ENCODE data around the gene GNAT1.

Gene GNAT1

DNA sequence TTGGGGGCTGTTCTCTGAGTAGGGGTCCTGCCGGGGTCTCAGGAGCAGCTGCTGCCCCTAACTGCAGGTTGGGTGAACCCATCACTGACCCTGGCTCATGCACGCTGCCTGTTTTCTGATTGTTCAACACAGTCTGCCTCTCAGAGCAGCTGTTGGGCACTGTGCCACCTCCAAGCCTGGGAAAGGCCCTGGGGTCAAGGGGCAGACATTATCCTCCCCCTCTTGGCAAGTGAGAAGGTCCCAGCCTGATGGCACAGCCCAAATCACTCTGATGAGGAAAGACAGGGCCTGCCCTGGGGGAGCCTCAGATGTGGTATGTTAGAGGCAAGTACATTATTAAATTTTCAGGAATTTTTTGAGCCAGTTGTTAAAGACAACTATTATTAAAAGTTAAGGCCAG, 14.1 kb upstream of the GNAT1 start:
- no peak for DNase-seq (ENCODE audit: low read depth in 2 of 2)

DNA sequence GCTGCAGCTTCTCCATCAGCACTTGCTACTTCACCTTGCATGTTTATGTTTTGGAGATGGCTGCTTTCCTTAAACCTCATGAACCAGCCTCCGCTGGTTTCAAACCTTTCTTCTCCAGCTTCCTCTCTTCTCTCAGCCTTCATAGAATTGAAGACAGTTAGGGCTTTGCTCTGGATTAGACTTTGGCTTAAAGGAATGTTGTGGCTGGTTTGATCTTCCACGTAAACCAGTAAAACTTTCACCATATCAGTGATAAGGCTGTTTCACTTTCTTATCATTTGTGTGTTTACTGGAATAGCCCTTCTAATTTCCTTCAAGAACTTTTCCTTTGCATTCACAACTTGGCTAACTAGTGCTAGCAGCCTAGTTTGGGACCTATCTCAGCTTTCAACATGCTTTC, 11.7 kb upstream of the GNAT1 start:
- no peak for DNase-seq (ENCODE audit: low read depth in 2 of 2)

DNA sequence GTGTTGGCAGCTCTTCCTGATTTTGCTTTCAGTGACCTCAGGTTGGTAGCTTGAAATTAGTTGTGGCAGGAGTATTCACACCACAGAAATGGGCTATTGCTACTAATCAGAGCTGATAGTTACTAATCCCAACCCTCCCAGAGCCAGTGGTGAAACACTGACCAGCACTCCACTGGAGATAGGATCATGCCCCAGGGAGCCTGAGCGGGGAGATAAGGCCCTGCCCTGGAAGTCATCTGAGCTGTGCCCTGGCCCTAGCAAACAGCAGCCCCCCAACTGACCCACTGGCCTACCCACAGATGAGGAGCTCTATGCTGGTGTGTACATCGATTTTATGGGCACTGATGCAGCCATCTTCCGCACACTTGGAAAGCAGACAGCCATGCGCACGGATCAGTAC, 9.4 kb upstream of the GNAT1 start:
- DNase-seq (ENCODE audit: low read depth in 2 of 2) = no peak

DNA sequence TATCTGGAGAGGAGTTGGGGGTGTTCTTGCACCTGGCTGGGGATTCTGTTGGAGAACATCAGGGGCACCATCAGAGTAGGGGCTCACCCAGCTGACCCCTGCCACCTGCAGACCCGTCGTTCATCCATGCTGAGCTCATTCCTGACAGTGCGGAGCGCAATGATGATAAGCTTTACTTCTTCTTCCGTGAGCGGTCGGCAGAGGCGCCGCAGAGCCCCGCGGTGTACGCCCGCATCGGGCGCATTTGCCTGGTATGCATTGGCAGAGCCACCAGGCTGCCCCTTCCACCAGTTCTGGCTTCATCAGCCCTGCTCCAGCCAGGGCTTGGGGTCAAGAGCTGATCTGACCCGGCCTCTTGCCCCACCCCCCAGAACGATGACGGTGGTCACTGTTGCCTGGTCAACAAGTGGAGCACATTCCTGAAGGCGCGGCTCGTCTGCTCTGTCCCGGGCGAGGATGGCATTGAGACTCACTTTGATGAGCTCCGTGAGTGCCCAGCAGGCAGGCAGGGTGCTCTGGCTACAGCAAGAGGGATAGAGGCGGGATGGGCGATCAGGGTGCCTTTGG, 8.8 kb upstream of the GNAT1 start:
- DNase-seq (ENCODE audit: low read depth in 2 of 2) = no peak

DNA sequence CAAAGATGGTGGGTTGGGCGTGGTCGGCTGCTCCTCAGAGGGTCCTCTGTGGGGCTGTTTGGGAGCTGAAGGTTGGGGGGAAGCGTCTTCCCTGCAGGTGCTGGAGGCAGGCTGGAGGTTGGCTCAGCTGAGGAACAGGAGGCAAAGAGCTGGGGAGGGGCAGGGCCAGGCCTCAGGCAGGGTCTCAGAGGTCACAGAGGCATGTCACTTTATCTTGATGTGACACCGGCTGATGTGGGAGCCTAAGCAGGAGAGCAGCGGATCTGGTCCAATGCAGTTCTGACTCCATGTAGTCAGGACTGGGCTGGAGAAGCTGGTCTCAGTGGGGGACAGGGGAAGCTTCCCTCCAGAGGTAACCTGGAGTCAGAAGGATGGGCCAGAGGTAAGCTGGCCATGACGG, 7.7 kb upstream of the GNAT1 start:
- DNase-seq (ENCODE audit: low read depth in 2 of 2) = no peak

DNA sequence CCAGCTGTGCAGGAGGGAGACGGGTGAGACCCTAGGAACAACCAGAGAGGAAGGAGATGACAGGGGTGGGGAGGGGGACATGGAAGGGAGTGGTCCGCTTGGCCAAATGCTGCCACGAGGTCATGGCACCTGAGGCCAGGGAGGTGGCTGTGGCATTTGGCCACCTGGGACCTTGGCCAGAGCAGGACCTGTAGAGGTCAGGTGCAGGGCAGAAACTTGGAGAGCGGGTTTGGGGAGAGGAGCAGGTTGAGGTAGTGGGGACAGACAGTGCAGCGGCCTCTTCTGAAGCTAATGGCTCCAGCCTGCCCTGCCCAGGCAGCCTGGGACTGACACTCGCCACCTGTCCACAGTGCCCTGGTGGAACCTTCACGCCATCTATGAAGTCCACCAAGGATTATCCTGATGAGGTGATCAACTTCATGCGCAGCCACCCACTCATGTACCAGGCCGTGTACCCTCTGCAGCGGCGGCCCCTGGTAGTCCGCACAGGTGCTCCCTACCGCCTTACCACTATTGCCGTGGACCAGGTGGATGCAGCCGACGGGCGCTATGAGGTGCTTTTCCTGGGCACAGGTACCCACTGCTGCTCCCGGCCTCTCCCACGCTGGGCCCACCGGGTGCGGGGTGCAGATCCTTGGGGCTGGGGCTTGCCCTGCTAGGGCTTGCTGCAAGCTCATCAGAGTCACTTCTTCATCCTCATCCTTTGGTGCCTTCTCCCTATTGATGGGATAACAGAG, 7.0 kb upstream of the GNAT1 start:
- DNase-seq (ENCODE audit: low read depth in 2 of 2) = no peak

DNA sequence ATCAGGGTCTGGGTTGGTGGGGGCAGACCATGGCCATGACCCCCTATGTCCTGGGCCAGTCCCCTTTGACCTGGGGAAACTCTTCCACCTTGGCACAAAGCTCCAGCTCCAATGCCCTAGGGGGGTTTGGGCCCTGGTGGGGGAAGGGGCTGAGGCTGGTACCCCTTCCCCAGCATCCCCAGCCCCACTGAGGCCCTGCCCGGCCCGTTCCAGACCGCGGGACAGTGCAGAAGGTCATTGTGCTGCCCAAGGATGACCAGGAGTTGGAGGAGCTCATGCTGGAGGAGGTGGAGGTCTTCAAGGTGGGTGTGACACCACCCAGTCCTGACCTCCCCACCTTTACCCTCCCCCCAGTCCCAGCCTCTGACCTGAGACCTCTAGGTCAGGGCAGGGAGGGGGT, 6.2 kb upstream of the GNAT1 start:
- DNase-seq (ENCODE audit: low read depth in 2 of 2) = no peak

DNA sequence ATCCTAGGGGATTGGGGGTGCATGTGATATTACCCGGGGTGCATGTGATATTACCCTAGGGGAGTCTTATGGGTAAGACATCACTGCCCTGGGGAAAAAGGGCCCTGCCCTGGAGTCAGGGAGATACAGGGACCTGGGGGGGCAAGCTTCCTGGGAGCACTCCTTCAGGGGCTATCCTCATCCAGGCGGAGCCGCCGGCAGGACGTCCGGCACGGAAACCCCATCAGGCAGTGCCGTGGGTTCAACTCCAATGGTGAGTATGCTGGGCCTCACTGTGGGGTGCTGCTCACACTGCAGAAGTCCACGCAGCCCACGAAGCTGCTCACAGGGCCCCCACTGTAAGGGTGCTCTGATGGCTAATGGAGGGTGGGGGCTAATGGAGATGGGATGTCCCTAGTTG, 5.3 kb upstream of the GNAT1 start:
- no peak for DNase-seq (ENCODE audit: low read depth in 2 of 2)

DNA sequence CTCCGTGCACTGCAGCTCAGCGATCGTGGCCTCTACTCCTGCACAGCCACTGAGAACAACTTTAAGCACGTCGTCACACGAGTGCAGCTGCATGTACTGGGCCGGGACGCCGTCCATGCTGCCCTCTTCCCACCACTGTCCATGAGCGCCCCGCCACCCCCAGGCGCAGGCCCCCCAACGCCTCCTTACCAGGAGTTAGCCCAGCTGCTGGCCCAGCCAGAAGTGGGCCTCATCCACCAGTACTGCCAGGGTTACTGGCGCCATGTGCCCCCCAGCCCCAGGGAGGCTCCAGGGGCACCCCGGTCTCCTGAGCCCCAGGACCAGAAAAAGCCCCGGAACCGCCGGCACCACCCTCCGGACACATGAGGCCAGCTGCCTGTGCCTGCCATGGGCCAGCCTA, 3.7 kb upstream of the GNAT1 start:
- DNase-seq (ENCODE audit: low read depth in 2 of 2) = no peak

DNA sequence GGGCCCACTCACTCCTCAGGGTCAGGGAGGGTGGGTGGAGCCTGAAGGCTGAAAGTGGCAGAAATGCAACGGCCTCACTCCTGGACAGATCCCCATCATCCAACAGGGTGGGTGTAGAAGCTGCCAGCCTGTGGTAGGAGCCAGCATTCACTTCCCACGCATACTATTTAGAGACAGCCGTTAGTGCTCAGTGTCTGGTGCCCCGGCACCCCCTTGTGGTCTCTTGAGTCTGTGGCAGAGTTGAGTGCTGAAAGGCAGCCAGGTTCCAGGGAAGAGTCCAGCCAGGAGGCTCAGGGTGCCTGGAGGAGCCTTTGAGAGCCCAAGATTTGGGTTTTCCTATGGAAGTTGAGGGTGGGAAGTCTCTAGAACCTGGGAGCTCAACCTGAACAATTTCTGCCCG, 2.1 kb upstream of the GNAT1 start:
- peak in 1 of 2 donors; percentile 35 for DNase-seq (ENCODE audit: low read depth in 2 of 2)

DNA sequence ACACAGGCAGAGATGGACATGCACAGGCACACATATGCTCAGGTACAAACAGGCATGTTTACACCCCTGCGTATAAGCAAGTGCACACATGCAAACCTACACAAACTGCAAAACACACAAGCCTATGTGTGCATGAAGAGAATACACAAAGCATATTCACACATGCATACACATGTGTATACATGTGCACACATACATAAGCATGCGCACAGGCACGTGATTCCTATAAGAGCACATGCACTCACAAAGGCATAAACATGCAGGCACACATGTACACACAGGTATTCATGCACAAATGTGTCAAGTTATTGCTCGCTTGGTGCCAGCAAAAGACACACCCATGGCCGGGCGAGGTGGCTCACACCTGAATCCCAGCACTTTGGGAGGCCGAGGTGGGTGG, 1.4 kb upstream of the GNAT1 start:
- DNase-seq (ENCODE audit: low read depth in 2 of 2) = no peak

DNA sequence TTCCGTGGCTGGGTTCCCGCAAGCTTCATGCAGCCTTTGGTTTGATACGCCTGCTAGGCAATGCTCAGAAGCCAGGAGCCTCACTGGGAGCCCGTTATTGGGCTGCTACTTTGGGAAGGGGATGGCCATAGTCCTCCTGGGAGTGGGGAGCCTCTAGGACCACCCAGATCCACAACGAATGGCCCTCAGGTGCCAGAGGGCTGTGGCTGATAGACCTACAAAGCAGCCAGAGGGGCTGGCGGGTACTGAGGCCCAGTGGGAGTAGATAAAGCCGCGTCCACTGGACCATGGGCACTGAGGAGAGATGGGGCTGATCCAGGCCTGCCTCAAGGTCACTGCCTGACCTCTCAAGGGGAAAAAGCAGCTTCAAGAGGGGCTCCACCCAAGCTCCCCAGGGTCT, 714 bp downstream of the GNAT1 start:
- no peak for DNase-seq (ENCODE audit: low read depth in 2 of 2)

DNA sequence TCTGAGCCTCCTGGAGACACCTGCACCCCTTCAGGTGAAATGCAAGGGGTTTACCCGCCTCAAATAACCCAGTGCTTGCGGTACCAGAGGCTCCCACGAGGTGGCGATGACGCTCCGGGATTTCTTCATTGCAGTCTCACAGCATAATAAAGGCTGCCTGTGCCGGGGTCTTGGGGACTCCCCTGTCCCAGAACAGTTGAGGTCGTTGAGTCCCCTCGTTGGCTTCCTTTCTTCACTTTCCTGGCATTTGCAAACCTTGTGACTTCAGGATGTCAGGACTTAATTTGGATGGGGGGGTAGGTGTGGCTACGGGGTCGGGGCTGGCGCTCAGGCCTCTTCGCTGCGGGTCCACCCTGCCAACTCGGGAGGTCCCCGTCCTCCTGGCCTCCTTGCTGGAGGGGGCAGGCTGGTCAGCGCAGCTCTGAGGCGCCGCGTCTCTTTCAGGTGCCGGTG, 1.3 kb downstream of the GNAT1 start:
- DNase-seq (ENCODE audit: low read depth in 2 of 2) = peak; percentile 71 to 84

DNA sequence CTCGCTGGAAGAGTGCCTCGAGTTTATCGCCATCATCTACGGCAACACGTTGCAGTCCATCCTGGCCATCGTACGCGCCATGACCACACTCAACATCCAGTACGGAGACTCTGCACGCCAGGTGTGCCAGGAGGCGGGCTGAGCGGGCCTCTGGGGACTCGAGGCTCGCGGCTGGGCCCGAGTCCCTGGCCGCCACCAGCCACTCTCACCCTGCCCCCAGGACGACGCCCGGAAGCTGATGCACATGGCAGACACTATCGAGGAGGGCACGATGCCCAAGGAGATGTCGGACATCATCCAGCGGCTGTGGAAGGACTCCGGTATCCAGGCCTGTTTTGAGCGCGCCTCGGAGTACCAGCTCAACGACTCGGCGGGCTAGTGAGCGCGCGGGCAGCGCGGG, 1.9 kb downstream of the GNAT1 start:
- DNase-seq (ENCODE audit: low read depth in 2 of 2) = no peak

DNA sequence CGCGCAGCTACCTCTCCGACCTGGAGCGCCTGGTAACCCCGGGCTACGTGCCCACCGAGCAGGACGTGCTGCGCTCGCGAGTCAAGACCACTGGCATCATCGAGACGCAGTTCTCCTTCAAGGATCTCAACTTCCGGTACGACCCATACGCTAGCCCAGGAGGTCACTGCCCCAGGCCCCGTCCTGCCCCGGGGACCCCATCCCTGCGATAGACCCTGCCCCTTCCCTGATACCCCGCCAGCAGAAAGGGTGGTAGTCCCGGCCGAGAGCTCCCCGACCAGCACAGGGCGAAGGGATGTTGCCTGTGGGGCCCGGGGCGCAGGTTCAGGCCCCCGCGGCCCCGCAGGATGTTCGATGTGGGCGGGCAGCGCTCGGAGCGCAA, 2.3 kb downstream of the GNAT1 start:
- no peak for DNase-seq (ENCODE audit: low read depth in 2 of 2)

DNA sequence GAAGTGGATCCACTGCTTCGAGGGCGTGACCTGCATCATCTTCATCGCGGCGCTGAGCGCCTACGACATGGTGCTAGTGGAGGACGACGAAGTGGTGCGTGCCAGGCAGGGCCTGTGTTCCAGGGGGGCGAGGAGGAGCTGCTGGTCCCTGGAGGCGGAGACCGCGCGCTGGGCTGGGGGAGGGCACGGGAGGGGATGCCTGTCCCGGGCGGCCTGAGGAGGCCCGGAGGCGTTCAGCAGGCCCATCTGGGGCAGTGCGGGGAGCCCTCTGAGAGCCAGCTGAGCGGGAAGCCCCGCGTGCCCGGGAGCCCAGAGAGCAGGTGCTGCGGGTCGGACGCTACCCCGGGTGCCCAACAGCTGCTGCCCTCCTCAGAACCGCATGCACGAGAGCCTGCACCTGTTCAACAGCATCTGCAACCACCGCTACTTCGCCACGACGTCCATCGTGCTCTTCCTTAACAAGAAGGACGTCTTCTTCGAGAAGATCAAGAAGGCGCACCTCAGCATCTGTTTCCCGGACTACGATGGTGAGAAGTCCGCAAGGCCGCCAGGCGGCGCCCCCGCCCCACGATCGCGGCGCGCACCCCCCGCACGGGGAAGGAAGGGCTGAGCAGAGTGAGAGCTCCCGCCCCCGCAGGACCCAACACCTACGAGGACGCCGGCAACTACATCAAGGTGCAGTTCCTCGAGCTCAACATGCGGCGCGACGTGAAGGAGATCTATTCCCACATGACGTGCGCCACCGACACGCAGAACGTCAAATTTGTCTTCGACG, 2.9 kb downstream of the GNAT1 start:
- DNase-seq (ENCODE audit: low read depth in 2 of 2) = peak; percentile 63 to 68

DNA sequence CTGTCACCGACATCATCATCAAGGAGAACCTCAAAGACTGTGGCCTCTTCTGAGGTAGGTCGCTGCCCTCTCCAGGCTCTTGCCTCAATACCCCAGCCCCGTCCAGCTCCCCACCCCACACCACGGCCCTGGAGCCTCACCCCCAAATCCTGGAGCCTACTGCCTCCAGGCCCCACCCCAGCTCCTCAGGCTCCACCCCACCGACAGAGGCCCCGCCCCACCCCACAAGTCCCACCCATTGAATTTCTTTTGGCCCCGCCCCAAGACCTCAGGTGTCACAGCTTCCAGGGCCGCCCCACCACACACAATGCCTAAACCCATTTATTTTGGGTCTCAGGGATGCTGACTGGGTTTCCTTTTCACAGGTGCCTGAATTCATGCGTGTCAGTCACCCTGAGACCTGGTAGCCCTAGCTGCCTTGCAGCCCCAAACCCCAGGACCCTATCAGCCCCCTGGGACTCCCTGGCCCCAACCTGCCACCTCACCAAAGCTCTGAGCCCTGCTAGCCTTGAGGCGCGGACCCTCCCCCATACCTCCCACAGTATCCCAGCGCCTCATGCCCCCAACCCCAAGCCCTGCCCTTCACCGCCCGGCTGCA, 3.6 kb downstream of the GNAT1 start:
- peak in 1 of 2 donors; percentile 16 for DNase-seq (ENCODE audit: low read depth in 2 of 2)

DNA sequence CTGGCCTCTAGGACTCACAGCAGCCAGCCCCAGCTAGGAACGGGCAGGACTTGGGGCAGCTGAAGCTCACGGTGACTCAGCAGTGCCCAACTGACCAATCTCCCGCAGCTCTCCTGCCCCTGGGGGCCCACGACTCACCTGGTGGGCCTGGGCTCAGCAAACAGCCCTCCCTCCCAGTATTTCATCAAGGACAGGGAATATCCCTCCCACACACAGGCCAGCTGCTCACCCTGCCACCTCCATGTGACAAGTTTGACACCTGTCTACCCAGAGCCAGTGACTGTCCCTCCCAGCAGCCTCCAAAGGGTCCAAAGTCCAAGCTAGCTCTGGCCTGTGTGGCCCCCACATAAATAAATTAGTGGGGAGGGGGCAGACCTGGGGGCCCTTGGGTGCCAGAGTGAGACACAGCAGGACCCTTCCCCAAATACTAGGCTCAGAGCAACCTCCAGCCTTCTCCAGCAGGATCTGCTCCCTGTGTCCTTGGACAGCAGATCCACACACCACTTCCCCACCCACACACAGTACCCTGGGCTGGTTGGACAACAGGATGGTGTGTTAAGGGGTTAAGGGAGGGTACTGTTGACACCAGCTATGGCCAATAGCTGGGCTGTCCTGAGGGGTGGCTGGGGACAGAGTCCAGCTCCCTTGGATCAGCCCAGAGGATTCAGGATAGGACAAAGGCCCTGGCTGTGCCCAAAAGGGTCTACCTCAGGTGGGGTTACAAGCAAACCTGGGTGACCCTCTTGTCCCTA, 4.3 kb downstream of the GNAT1 start:
- DNase-seq (ENCODE audit: low read depth in 2 of 2) = no peak

DNA sequence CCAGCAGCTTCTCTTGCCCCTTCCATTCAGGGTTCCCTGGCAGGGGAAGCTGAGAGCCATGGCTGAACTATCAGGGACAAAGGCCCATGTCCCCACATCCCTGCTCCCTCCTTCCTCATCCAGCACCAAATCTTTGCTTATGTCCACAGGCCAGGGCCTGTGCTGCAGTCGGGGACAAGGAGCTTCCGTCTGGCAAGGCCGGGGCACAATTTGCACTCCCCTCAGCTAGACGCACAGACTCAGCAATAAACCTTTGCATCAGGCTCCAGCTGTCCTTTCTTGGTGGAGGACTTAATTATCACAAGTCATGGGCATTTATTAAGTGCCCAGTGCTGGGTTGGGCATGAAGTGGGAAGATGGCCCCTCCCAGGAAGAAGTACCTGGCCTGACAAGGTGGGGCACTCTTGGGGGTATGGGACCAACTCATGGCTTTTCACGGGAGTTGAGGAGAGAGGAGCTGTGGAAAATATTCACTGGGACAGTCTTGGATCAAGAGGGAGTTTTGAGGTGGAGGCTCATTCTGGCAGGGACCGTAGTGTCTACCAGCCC, 4.9 kb downstream of the GNAT1 start:
- no peak for DNase-seq (ENCODE audit: low read depth in 2 of 2)

DNA sequence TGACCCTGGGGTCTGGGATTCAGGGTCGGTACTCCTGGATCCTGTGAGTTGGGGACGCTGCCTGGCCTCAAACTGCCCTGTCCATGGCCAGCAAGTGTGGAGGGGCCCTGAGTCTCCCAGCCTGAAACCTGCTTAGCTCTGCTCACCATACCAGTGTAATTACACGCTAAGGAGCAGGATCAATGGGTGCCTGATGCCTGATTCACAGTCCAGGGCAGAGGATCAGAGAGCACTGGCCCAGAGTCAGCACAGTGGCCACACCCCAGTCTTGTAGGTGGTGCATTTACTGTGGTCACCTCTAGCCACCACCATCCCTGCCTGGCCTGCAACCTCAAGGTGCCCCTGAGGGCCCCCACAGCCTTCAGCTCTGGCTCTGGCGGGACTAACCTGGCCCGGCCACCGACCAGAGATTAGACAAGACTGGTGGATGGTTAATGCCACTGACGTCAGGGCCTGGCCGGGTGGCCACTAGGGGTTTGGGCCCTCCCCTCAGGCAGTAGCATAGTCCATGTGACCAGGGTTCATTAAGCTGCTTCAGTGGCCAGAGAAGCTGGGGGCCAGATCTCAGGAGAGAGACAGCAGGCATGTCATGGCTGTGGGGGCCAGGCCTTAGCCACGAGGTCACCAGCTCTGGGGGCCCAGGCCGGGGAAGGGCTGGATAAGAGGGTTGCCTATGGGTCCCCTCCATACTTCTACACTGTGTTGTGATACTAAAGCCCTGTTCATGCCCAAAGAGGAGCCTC, 10.3 kb downstream of the GNAT1 start:
- DNase-seq (ENCODE audit: low read depth in 2 of 2) = no peak

Data from stimulated activated CD4-positive, alpha-beta T cell treated with anti-CD3 and anti-CD28 coated beads, Interleukin-4, amount 100 ng/mL, for 48 hours (primary cell).